ENCODE measurements around the gene TNPO2.
A peak's percentile ranks its signal among the peaks of the same experiment; 100 is the strongest.
"Not testable (repeated sequence)": the region's sequence is repeated elsewhere in the genome, so short reads cannot be mapped to it uniquely, and the experiment has no call there.

The TNPO2 gene

GRCh38 chr19:12698138-12698537 is 25.6 kb downstream of the TNPO2 start:
- H3K4me3 ChIP-seq (ENCODE audit: low read depth, low read length), result no peak overlapping the region
- TF ChIP-seq, protein P1, sequence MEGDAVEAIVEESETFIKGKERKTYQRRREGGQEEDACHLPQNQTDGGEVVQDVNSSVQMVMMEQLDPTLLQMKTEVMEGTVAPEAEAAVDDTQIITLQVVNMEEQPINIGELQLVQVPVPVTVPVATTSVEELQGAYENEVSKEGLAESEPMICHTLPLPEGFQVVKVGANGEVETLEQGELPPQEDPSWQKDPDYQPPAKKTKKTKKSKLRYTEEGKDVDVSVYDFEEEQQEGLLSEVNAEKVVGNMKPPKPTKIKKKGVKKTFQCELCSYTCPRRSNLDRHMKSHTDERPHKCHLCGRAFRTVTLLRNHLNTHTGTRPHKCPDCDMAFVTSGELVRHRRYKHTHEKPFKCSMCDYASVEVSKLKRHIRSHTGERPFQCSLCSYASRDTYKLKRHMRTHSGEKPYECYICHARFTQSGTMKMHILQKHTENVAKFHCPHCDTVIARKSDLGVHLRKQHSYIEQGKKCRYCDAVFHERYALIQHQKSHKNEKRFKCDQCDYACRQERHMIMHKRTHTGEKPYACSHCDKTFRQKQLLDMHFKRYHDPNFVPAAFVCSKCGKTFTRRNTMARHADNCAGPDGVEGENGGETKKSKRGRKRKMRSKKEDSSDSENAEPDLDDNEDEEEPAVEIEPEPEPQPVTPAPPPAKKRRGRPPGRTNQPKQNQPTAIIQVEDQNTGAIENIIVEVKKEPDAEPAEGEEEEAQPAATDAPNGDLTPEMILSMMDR (IDR thresholded peaks at IDR 0.05; ENCODE audit: low read depth, low read length), result no peak
- in situ Hi-C loops (cut with HindIII; ENCODE audit: low sequenced_read_pairs), result no loop called here
- no peak for DNase-seq (ENCODE audit: low read depth, low spot score)

DNA sequence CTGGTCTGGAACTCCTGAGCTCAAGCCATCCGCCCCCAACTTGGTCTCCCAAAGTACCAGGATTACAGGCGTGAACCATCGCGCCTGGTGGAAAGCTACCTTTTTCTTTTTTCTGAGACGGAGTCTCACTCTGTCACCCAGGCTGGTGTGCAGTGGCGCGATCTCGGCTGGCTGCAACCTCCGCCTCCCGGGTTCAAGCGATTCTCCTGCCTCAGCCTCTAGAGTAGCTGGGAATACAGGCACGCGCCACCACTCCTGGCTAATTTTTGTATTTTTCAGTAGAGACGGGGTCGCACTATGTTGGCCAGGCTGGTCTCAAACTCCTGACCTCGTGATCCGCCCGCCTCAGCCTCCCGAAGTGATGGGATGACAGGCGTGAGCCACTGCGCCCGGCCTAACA is 26.3 kb downstream of the TNPO2 start:
- H3K4me3 ChIP-seq (ENCODE audit: low read depth, low read length); DNase-seq (ENCODE audit: low read depth, low spot score); in situ Hi-C loops (cut with HindIII; ENCODE audit: low sequenced_read_pairs): not testable (repeated sequence)

DNA sequence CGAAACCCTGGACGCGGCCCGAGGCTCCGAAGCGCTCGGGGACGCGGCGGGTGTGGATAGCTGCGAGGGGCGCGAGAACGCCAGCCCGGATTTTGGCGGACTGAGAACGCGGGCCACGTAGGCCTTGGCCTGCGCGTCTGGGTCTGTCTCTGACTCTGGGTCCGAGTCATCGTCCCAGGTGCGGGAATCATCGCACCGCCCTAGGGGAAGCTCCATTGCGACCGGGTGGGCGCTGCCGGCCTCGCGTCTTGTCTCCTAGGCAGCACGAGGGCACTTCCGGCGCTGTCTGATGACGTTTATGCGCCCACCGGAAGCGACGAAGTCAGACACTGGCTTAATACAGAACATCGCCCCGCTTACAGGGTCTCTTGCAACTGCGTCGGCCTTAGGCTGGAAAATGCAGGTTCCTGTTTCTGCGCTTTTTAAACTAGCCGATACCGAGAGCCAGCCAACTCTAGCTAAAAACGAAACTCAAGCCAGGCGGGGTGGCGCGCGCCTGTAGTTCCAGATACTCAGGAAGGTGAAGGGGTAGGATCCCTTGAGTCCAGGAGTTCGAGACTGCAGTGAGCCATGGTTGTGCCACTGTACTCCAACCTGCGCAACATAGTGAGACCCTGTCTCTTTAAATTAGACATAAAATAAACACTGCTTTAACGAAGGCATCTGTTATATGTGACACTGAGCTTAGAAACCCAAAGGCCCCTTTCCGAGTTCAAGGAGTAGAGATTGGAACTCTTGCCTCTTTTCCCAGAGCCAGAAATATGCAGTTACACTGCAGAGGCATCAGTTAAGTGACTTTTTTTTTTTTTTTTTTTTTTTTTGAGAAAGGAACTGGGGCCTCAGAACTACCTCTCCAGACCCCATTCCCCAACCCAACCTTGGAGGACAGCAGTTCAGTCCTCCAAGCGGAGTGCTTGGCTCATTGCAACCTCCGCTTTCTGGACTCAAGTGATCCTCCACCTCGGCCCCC is 27.1 kb downstream of the TNPO2 start, which contains the start of gene FBXW9:
TSS of gene FBXW9 (minus strand) at position 266 of the 970 bp plus-strand sequence. CDS start at position 216, 50 bp downstream.
- peak; percentile 96 for DNase-seq (ENCODE audit: low read depth, low spot score)
- TF ChIP-seq, protein P1 (IDR thresholded peaks at IDR 0.05; ENCODE audit: low read depth, low read length), result no peak
- H3K4me3 ChIP-seq (ENCODE audit: low read depth, low read length), result peak within 1 kb of the TSS; percentile 89
- in situ Hi-C loops (cut with HindIII; ENCODE audit: low sequenced_read_pairs), result no loop called here

- in situ Hi-C loops (cut with HindIII; ENCODE audit: low sequenced_read_pairs), result no loop called here
- no peak for DNase-seq (ENCODE audit: low read depth, low spot score)
- peak overlapping the region; percentile 89 for H3K4me3 ChIP-seq (ENCODE audit: low read depth, low read length)
- TF ChIP-seq, protein P1 (IDR thresholded peaks at IDR 0.05; ENCODE audit: low read depth, low read length), result no peak
Measured at GRCh38 chr19:12695997-12696365, 27.8 kb downstream of the TNPO2 start.

DNA sequence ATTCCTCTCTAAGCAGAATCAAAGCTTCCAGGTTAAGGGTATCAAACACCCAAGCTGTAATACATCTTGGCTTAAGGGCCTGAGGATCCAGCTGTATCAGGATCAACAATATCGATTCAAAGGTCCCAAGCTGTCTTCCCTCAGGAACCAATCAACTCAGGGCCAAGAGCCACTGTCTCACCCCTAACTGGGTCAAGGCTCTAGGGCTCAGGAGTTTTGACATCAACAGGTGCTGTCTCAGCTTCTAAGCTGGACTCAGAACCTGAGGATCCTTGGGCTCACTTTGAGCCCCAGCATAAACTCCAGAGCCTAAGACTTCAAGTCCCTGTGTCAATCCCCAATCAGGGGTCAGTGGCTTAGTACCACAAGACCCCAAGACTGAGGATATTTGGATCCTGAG is 28.2 kb downstream of the TNPO2 start:
- DNase-seq (ENCODE audit: low read depth, low spot score), result no peak
- H3K4me3 ChIP-seq (ENCODE audit: low read depth, low read length), result peak overlapping the region; percentile 89

GRCh38 chr19:12695096-12695495 is 28.6 kb downstream of the TNPO2 start:
- no peak overlapping the region for H3K4me3 ChIP-seq (ENCODE audit: low read depth, low read length)
- no peak for DNase-seq (ENCODE audit: low read depth, low spot score)
- TF ChIP-seq, protein P1 (IDR thresholded peaks at IDR 0.05; ENCODE audit: low read depth, low read length), result no peak
- in situ Hi-C loops (cut with HindIII; ENCODE audit: low sequenced_read_pairs), result no loop called here

More for the DNA sequence above, 28.2 kb downstream of the TNPO2 start:
- TF ChIP-seq, protein P1 (IDR thresholded peaks at IDR 0.05; ENCODE audit: low read depth, low read length), result no peak
- in situ Hi-C loops (cut with HindIII; ENCODE audit: low sequenced_read_pairs), result no loop called here

DNA sequence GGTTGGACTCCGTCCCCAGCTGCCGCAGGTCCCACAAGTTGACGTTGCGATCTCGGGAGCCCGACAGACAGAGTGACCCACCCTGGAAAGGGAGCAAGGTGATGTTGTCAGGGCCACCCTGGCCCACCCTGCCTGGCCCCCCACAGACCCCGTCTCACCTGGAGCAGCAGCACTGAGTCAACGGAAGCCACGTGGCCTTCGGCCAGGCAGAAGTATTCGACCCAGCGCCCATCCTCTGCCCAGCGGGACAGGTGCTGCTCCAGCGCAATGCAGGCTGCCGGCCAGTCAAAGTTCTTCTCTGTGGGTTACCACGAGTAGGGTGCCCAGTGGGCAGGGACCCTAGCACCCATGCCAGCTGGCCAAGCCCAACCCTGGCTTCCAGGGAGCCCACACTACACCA is 29.1 kb downstream of the TNPO2 start:
- no peak for DNase-seq (ENCODE audit: low read depth, low spot score)
- no peak overlapping the region for H3K4me3 ChIP-seq (ENCODE audit: low read depth, low read length)
- TF ChIP-seq, protein P1 (IDR thresholded peaks at IDR 0.05; ENCODE audit: low read depth, low read length), result no peak
- in situ Hi-C loops (cut with HindIII; ENCODE audit: low sequenced_read_pairs), result no loop called here

All from astrocyte of the spinal cord (primary cell).